PC-9 (cell line): ENCODE results near the gene TSHZ2. TPM values are rescaled to one million over a fixed set of nuclear protein-coding genes. Genes with fewer than 3 reads are reported as not detected.

Experiments
- BruUV-seq: library from RNA; stranded (reverse); fragments of 400-500 nt; replicated peaks from 2 replicates; lab custom pipeline; 2021; lab: Mats Ljungman, UMichigan
- CTCF ChIA-PET: fragments of 300-600 bp; sonication (Branson Sonifier 250); formaldehyde crosslinking; loops from one replicate; lab custom pipeline; 2022; ENCODE audit warnings: antibody characterized with exemption; lab: Charles Lee
- POLR2A ChIA-PET: fragments of 300-600 bp; sonication (Branson Sonifier 250); formaldehyde crosslinking; loops from one replicate; lab custom pipeline; 2022; ENCODE audit warnings: antibody characterized with exemption; ENCODE audit not compliant: unreplicated experiment; lab: Charles Lee
- DNase-seq, 2 experiments: peaks; one replicate each; pipeline versions ENCODE4 v3.0.0 to v3.0.0-alpha.2; 2015 to 2022; ENCODE audit warnings: mixed read lengths in 1 of 2
- H2AFZ ChIP-seq: fragments of 200-600 bp; sonication (generic); 2 replicates; pipeline ENCODE4 v1.8.1; 2017; ENCODE audit warnings: antibody characterized with exemption
- H3F3A ChIP-seq: fragments of 200-600 bp; sonication (generic); 2 replicates; pipeline ENCODE4 v1.8.1; 2017; ENCODE audit warnings: antibody characterized with exemption, mild to moderate bottlenecking, low read depth; ENCODE audit not compliant: insufficient read depth
- H3K27ac ChIP-seq: fragments of 200-600 bp; sonication (generic); 2 replicates; pipeline ENCODE4 v1.6.1; 2016; ENCODE audit warnings: mixed run types
- H3K27me3 ChIP-seq: fragments of 200-600 bp; sonication (generic); 2 replicates; pipeline ENCODE4 v1.6.1; 2016; ENCODE audit warnings: low read depth, mixed run types; ENCODE audit not compliant: insufficient read depth
- H3K36me3 ChIP-seq: fragments of 200-600 bp; sonication (generic); 2 replicates; pipeline ENCODE4 v1.6.1; 2016; ENCODE audit warnings: low read depth, mixed run types
- H3K4me1 ChIP-seq: fragments of 200-600 bp; sonication (generic); replicated peaks from 2 replicates; pipeline ENCODE4 v1.6.1; 2016; ENCODE audit warnings: mixed run types; ENCODE audit not compliant: insufficient read depth
- H3K4me2 ChIP-seq: fragments of 200-600 bp; sonication (generic); 2 replicates; pipeline ENCODE4 v1.6.1; 2017; ENCODE audit warnings: mixed run types
- H3K4me3 ChIP-seq: fragments of 200-600 bp; sonication (generic); 2 replicates; pipeline ENCODE4 v1.6.1; 2016; ENCODE audit warnings: mixed run types
- H3K79me2 ChIP-seq: fragments of 200-600 bp; sonication (generic); 2 replicates; pipeline ENCODE4 v1.6.1; 2017; ENCODE audit warnings: low read depth, mixed run types
- H3K9me2 ChIP-seq: fragments of 200-600 bp; sonication (generic); 2 replicates; pipeline ENCODE4 v1.8.1; 2017; ENCODE audit warnings: mild to moderate bottlenecking; ENCODE audit not compliant: insufficient read depth
- H3K9me3 ChIP-seq: fragments of 200-600 bp; sonication (generic); 2 replicates; pipeline ENCODE4 v1.8.1; 2016; ENCODE audit warnings: low read depth; ENCODE audit not compliant: insufficient read depth
- H4K20me1 ChIP-seq: fragments of 200-600 bp; sonication (generic); 2 replicates; pipeline ENCODE4 v1.8.1; 2017; ENCODE audit not compliant: insufficient read depth
- CTCF ChIP-seq: fragments of 200-600 bp; sonication (generic); conservative IDR thresholded peaks from 2 replicates; pipeline ENCODE4 v1.6.1; 2017; ENCODE audit warnings: mixed run types, antibody characterized with exemption, mild to moderate bottlenecking, moderate library complexity
- EZH2 ChIP-seq: fragments of 200-600 bp; sonication (generic); IDR thresholded peaks from 2 replicates; pipeline ENCODE4 v1.8.0; 2017; ENCODE audit warnings: antibody characterized with exemption, low read depth
- intact Hi-C: fragments of 100-400 bp; cut with micrococcal nuclease; formaldehyde crosslinking; loops from one replicate; pipeline ENCODE4 v1.10.0; 2022; ENCODE audit not compliant: unreplicated experiment
- total RNA-seq: library from RNA; stranded (reverse); gene quantifications from 2 replicates; pipeline ENCODE4 v1.2.3, GENCODE V29; 2021

TSHZ2 gene
- total RNA-seq, 1 experiment from 2014 or later = not detected

GRCh38 chr20:53027089-53027488 lies 54.9 kb downstream of the TSHZ2 start:
- BruUV-seq = no TSS peak
- TF ChIP-seq EZH2 (no peak), CTCF (no peak)
- Histone ChIP-seq H3K4me1 (no peaks in the 10 kb centered on the region), H3K36me3 (no peaks in the 10 kb centered on the region), H3K9me3 (no peaks in the 10 kb centered on the region), H3K27me3 (peaks cover 28% of the 10 kb centered on the region; the same call in 1 of the 2 replicates), H3K79me2 (no peaks in the 10 kb centered on the region), H3K27ac (no peak overlapping the region), H4K20me1 (no peaks in the 10 kb centered on the region), H3K4me3 (no peak overlapping the region), H3F3A (no peaks in the 10 kb centered on the region), H3K4me2 (no peak overlapping the region), H3K9me2 (no peaks in the 10 kb centered on the region), H2AFZ (no peak overlapping the region)
- ChIA-PET CTCF (no interaction called here), POLR2A (no interaction called here)
- intact Hi-C loops = no loop called here
- DNase-seq = no peak

- CTCF ChIA-PET = no interaction called here
- Histone ChIP-seq H3K79me2 (no peaks in the 10 kb centered on the region), H3K27ac (no peak overlapping the region), H2AFZ (no peak overlapping the region), H3K36me3 (no peaks in the 10 kb centered on the region), H3K9me3 (no peaks in the 10 kb centered on the region), H3K4me3 (no peak overlapping the region), H3K9me2 (no peaks in the 10 kb centered on the region), H3K27me3 (peaks cover 35% of the 10 kb centered on the region; the same call in 1 of the 2 replicates), H3K4me2 (no peak overlapping the region), H3K4me1 (no peaks in the 10 kb centered on the region), H4K20me1 (no peaks in the 10 kb centered on the region), H3F3A (no peaks in the 10 kb centered on the region)
- TF ChIP-seq EZH2 (no peak), CTCF (no peak)
- no peak for DNase-seq
- intact Hi-C loops = no loop called here
- BruUV-seq = no TSS peak
- POLR2A ChIA-PET = interaction anchor here (0.5 kb wide), 1 partner anchor 324 kb away, joined by 4 read pairs; no protein-coding TSS in a partner anchor
Measured at GRCh38 chr20:53028337-53029007, 56.3 kb downstream of the TSHZ2 start.

GRCh38 chr20:53030061-53030460 lies 57.9 kb downstream of the TSHZ2 start:
- H3K36me3 ChIP-seq = no peaks in the 10 kb centered on the region

More at GRCh38 chr20:53030061-53030460, 57.9 kb downstream of the TSHZ2 start:
- no TSS peak for BruUV-seq
- H3K4me2 ChIP-seq = no peak overlapping the region
- H3K9me2 ChIP-seq = no peaks in the 10 kb centered on the region
- no peaks in the 10 kb centered on the region for H4K20me1 ChIP-seq
- no peak overlapping the region for H3K27ac ChIP-seq
- H3K4me1 ChIP-seq = no peaks in the 10 kb centered on the region
- H3K9me3 ChIP-seq = no peaks in the 10 kb centered on the region
- H3K27me3 ChIP-seq = peaks cover 40% of the 10 kb centered on the region; the same call in 1 of the 2 replicates
- H3K4me3 ChIP-seq = no peak overlapping the region
- TF ChIP-seq EZH2 = no peak
- no peak for TF ChIP-seq CTCF
- no peak for DNase-seq
- ChIA-PET CTCF (no interaction called here), POLR2A (no interaction called here)
- H2AFZ ChIP-seq = no peak overlapping the region
- no peaks in the 10 kb centered on the region for H3K79me2 ChIP-seq
- intact Hi-C loops = no loop called here
- no peaks in the 10 kb centered on the region for H3F3A ChIP-seq
